H1 (cell line): ENCODE measurements around the gene RNPS1. TPM values are rescaled to one million over a fixed set of nuclear protein-coding genes. Genes with fewer than 3 reads are reported as not detected.

ENCODE experiments used
- BACH1 ChIP-seq: IDR thresholded peaks from 2 replicates; pipeline ENCODE4 v1.6.1; 2012; ENCODE audit warnings: low read length, improper control_type of control experiment
- BCL11A ChIP-seq, 2 experiments: IDR thresholded peaks; one replicate each; pipeline ENCODE4 v1.6.1; 2011; ENCODE audit warnings: low read depth in 2 of 2, low read length in 2 of 2, mild to moderate bottlenecking in 2 of 2
- BRCA1 ChIP-seq: IDR thresholded peaks from 2 replicates; pipeline ENCODE4 v1.6.1; 2012; ENCODE audit warnings: low read depth, low read length, improper control_type of control experiment
- CHD1 ChIP-seq: IDR thresholded peaks from 2 replicates; pipeline ENCODE4 v1.6.1; 2012; ENCODE audit warnings: low read depth, low read length, improper control_type of control experiment
- HDAC6 ChIP-seq: IDR thresholded peaks from one replicate; pipeline ENCODE4 v1.7.1; 2012; ENCODE audit warnings: low read depth, mild to moderate bottlenecking, inconsistent platforms, low read length, moderate library complexity
- KDM5A ChIP-seq: fragments of 200-600 bp; IDR thresholded peaks from 2 replicates; pipeline ENCODE4 v1.7.1; 2012; ENCODE audit warnings: mild to moderate bottlenecking, low read length, inconsistent platforms, mixed read lengths
- POLR2A ChIP-seq, 2 experiments: IDR thresholded peaks; 1 replicate in 1 of 2; 2 replicates in 1 of 2; pipeline ENCODE4 v1.6.1; 2011; ENCODE audit warnings: low read depth in 2 of 2, low read length in 2 of 2, mild to moderate bottlenecking in 2 of 2; ENCODE audit errors: control extremely low read depth in 1 of 2
- RXRA ChIP-seq: IDR thresholded peaks from 2 replicates; pipeline ENCODE4 v1.6.1; 2011; ENCODE audit warnings: low read depth, mild to moderate bottlenecking, low read length, moderate library complexity; ENCODE audit not compliant: insufficient read depth
- SIRT6 ChIP-seq: IDR thresholded peaks from one replicate; pipeline ENCODE4 v1.7.1; 2012; ENCODE audit warnings: low read length, inconsistent platforms
- SP1 ChIP-seq: IDR thresholded peaks from 2 replicates; pipeline ENCODE4 v1.6.1; 2011; ENCODE audit warnings: low read depth, low read length
- TCF12 ChIP-seq: IDR thresholded peaks from 2 replicates; pipeline ENCODE4 v1.6.1; 2011; ENCODE audit warnings: low read depth, mild to moderate bottlenecking, low read length
- YY1 ChIP-seq: IDR thresholded peaks from 2 replicates; pipeline ENCODE4 v1.6.1; 2011; ENCODE audit warnings: low read depth, mild to moderate bottlenecking, low read length
- polyA plus RNA-seq, 7 experiments: library from polyadenylated mRNA; depleted of rRNA in 3 of 7; stranded (reverse) in 5 of 7; unstranded in 2 of 7; fragments of >200 nt in 5 of 7; fragments of 200-250 nt in 2 of 7; gene quantifications; 1 replicate in 5 of 7; 2 replicates in 1 of 7; 4 replicates in 1 of 7; pipeline versions ENCODE4 v1.2.1 to v1.2.3, GENCODE V29; 2011 to 2013; ENCODE audit warnings: missing spikeins in 2 of 7, mixed read lengths in 2 of 7
- total RNA-seq: library from RNA; stranded (reverse); fragmentation: NEBNext Ultra II Directional; extraction: Animal tissue kit (Norgen Biotek cat#: 25700); gene quantifications from 2 replicates; pipeline ENCODE4 v1.2.1, GENCODE V29; 2021
- TF ChIP-seq, protein P1 (sequence below): IDR thresholded peaks from 2 replicates; pipeline ENCODE4 v1.6.1; 2012; ENCODE audit warnings: low read length, inconsistent platforms
- TF ChIP-seq, protein P2 (sequence below): IDR thresholded peaks from 2 replicates; pipeline ENCODE4 v1.6.1; 2012; ENCODE audit warnings: inconsistent platforms
- TF ChIP-seq, protein P3 (sequence below), 3 experiments: IDR thresholded peaks; 1 replicate in 2 of 3; 2 replicates in 1 of 3; pipeline versions ENCODE4 v1.5.1 to v1.6.1; 2011; ENCODE audit warnings: low read length in 3 of 3, mild to moderate bottlenecking in 3 of 3, inconsistent platforms in 2 of 3, low read depth in 1 of 3, moderate library complexity in 1 of 3; ENCODE audit not compliant: insufficient read depth in 1 of 3; ENCODE audit errors: control extremely low read depth in 1 of 3

Gene RNPS1
- total and polyA plus RNA-seq, 2 of the 8 experiments (the other 6 are each of a cell fraction or from before 2014, with no cell fraction given) = 330 to 350 TPM

DNA sequence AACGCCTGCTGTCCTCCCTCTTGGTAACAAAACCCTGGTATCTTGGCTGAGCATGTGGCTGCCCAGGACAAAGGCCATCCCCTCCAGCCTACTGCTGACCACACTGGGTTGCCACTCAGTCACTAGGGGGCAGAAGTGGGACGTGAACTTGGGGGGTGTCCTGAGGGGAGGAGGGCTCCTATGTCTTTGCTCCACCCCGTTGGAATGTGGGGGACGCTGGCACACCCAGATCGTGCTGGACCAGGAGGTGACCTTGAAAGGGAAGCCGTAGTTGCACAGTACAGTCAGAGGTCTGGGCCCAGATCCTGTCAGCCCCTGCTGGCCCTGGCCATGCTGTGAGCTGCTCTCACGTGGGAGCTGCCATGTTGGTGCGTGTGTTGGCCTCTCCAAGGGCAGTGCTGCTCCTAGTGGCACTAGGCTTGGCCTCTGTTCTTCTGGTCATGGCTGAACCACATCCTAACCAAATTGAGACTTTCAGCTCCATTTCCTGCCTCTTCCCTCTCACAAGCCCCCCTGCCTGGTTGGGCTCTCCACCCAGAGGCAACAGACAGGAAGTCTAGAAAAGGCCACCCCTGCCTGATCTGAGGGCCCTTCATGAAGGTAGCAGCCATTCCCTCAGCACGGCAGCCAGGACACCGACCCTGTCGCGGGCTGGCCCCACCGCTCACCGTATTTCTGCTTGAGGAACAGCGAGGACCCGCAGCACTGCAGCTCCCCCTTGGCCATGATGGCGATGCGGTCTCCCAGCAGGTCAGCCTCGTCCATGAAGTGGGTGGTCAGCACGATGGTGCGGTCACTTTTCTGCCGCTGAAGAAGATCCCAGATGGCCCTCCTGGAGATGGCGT lies 29.0 kb upstream of the RNPS1 start (continued):
- TF ChIP-seq, protein P1, sequence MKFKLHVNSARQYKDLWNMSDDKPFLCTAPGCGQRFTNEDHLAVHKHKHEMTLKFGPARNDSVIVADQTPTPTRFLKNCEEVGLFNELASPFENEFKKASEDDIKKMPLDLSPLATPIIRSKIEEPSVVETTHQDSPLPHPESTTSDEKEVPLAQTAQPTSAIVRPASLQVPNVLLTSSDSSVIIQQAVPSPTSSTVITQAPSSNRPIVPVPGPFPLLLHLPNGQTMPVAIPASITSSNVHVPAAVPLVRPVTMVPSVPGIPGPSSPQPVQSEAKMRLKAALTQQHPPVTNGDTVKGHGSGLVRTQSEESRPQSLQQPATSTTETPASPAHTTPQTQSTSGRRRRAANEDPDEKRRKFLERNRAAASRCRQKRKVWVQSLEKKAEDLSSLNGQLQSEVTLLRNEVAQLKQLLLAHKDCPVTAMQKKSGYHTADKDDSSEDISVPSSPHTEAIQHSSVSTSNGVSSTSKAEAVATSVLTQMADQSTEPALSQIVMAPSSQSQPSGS = no peak
- TF ChIP-seq BRCA1 (no peak), TCF12 (no peak), SIRT6 (no peak), SP1 (no peak), RXRA (no peak), CHD1 (no peak), POLR2A (IDR thresholded peaks at IDR 0.05; ENCODE audit: control extremely low read depth in 1 of 2, low read depth in 2 of 2, low read length in 2 of 2) (no peak), KDM5A (no peak), YY1 (no peak), BCL11A (IDR thresholded peaks at IDR 0.05; ENCODE audit: low read depth in 2 of 2, low read length in 2 of 2) (no peak), BACH1 (no peak), HDAC6 (no peak)
- TF ChIP-seq, protein P2, sequence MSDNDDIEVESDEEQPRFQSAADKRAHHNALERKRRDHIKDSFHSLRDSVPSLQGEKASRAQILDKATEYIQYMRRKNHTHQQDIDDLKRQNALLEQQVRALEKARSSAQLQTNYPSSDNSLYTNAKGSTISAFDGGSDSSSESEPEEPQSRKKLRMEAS = peak; percentile 85
- TF ChIP-seq, protein P3, sequence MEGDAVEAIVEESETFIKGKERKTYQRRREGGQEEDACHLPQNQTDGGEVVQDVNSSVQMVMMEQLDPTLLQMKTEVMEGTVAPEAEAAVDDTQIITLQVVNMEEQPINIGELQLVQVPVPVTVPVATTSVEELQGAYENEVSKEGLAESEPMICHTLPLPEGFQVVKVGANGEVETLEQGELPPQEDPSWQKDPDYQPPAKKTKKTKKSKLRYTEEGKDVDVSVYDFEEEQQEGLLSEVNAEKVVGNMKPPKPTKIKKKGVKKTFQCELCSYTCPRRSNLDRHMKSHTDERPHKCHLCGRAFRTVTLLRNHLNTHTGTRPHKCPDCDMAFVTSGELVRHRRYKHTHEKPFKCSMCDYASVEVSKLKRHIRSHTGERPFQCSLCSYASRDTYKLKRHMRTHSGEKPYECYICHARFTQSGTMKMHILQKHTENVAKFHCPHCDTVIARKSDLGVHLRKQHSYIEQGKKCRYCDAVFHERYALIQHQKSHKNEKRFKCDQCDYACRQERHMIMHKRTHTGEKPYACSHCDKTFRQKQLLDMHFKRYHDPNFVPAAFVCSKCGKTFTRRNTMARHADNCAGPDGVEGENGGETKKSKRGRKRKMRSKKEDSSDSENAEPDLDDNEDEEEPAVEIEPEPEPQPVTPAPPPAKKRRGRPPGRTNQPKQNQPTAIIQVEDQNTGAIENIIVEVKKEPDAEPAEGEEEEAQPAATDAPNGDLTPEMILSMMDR (IDR thresholded peaks at IDR 0.05; ENCODE audit: control extremely low read depth in 1 of 3, insufficient read depth in 1 of 3, low read depth in 1 of 3, low read length in 3 of 3) = peak; percentile 64 to 83 (median 82)
